ENCODE results near the gene DCHS2.

GRCh38 chr4:154319736-154320135 lies 171.9 kb downstream of the DCHS2 start:
- TF ChIP-seq POLR2AphosphoS5 (IDR thresholded peaks at IDR 0.05), result no peak
- TF ChIP-seq, protein P1, sequence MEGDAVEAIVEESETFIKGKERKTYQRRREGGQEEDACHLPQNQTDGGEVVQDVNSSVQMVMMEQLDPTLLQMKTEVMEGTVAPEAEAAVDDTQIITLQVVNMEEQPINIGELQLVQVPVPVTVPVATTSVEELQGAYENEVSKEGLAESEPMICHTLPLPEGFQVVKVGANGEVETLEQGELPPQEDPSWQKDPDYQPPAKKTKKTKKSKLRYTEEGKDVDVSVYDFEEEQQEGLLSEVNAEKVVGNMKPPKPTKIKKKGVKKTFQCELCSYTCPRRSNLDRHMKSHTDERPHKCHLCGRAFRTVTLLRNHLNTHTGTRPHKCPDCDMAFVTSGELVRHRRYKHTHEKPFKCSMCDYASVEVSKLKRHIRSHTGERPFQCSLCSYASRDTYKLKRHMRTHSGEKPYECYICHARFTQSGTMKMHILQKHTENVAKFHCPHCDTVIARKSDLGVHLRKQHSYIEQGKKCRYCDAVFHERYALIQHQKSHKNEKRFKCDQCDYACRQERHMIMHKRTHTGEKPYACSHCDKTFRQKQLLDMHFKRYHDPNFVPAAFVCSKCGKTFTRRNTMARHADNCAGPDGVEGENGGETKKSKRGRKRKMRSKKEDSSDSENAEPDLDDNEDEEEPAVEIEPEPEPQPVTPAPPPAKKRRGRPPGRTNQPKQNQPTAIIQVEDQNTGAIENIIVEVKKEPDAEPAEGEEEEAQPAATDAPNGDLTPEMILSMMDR (IDR thresholded peaks at IDR 0.05), result no peak

All from suprapubic skin (tissue), 3 donors.